ENCODE measurements around the gene NUTM2B. TPM values are rescaled to one million over a fixed set of nuclear protein-coding genes. Genes with fewer than 3 reads are reported as not detected.
"Not testable (repeated sequence)": the region's sequence is repeated elsewhere in the genome, so short reads cannot be mapped to it uniquely, and the experiment has no call there.

The NUTM2B gene
- total RNA-seq, 2 donors from 2014 or later: 0.35 to 0.73 TPM

DNA sequence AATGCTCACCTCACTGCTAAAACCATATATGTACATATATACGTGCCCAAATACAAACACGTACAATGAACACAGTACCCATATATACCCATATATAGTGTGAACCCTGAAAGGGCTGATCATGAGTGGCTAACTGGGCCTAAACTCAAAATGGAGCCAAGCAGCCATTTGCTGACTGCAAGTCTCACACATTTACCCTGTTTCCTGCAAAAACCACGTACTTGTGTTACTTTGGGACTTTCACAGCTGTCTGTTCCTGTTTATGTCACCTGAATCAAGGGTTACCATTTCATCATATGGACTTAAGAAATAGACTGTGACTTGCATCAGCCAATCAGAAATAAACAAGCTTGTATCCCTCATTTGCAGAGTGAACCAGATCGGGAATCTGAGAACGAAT, 5.9 kb upstream of the NUTM2B start:
- WGBS, 2 experiments (ENCODE audit: insufficient coverage in 1 of 2, insufficient read length in 1 of 2): 87% methylated on average over 1 of the region's 5 CpGs; no CpG with 5 or more reads in 1 of the 2 experiments
- not testable (repeated sequence) for H3K27ac Mint-ChIP-seq

DNA sequence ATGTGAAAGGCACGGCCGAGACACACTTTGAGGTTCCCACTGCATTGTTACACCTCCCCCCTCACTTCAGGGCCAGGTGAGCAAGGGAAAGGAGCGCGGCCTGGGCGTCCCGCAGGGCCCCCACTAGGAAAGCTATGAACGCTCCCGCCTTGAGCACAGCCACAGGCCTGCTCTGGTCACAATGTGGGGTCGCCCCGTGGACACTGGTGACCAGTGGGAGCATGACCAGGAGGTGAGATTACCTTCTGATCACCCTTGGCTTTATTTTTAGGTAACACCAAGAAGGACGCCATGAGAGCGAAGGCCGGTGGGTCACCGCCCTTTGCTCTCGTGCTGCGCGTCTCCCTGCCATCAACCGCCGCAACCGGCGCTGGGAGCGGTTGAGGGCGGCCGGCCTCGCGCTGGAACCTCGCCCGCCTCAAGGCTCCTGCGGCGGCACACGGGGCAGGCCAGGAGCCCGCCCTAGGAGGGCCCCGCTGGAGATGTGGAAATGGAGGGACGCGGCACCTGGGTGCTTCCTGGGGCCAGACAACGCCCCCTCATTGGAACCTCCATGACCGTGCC, 2.6 kb upstream of the NUTM2B start:
- H3K9me3 ChIP-seq (ENCODE audit: control insufficient read depth, low read length); H3K36me3 Mint-ChIP-seq (ENCODE audit: low read depth); H3K9ac ChIP-seq (ENCODE audit: extremely low read depth, low read length, poor library complexity, severe bottlenecking); H3K27me3 Mint-ChIP-seq (ENCODE audit: insufficient read depth); H3K4me3 Mint-ChIP-seq; H3K4me3 ChIP-seq (ENCODE audit: low read length); H3K4me1 Mint-ChIP-seq; H3K36me3 ChIP-seq (ENCODE audit: control insufficient read depth, insufficient read depth, low read length); H3K27me3 ChIP-seq (ENCODE audit: control insufficient read depth, insufficient read depth, low read length, poor library complexity, severe bottlenecking); H3K9me3 Mint-ChIP-seq; H3K27ac ChIP-seq (ENCODE audit: low read depth, low read length); H3K27ac Mint-ChIP-seq; H3K4me1 ChIP-seq (ENCODE audit: control insufficient read depth, insufficient read depth, low read length): not testable (repeated sequence)
- 92 to 100% methylated on average over 2 to 21 of the region's 37 CpGs for WGBS, 2 experiments (ENCODE audit: insufficient coverage in 1 of 2, insufficient read length in 1 of 2)
- DNase-seq: peak; percentile 43

More for the DNA sequence above, 5.9 kb upstream of the NUTM2B start:
- not testable (repeated sequence) for H3K27me3 ChIP-seq (ENCODE audit: control insufficient read depth, insufficient read depth, low read length, poor library complexity, severe bottlenecking); H3K4me1 ChIP-seq (ENCODE audit: control insufficient read depth, insufficient read depth, low read length); H3K27me3 Mint-ChIP-seq (ENCODE audit: insufficient read depth); H3K9me3 Mint-ChIP-seq; H3K36me3 ChIP-seq (ENCODE audit: control insufficient read depth, insufficient read depth, low read length); H3K4me3 ChIP-seq (ENCODE audit: low read length); H3K27ac ChIP-seq (ENCODE audit: low read depth, low read length); H3K9ac ChIP-seq (ENCODE audit: extremely low read depth, low read length, poor library complexity, severe bottlenecking); DNase-seq; H3K36me3 Mint-ChIP-seq (ENCODE audit: low read depth); H3K4me1 Mint-ChIP-seq; H3K4me3 Mint-ChIP-seq; H3K9me3 ChIP-seq (ENCODE audit: control insufficient read depth, low read length)

GRCh38 chr10:79707017-79707416, 4.0 kb downstream of the NUTM2B start:
- not testable (repeated sequence) for H3K4me1 ChIP-seq (ENCODE audit: control insufficient read depth, insufficient read depth, low read length); H3K27ac ChIP-seq (ENCODE audit: low read depth, low read length); H3K4me3 ChIP-seq (ENCODE audit: low read length); H3K27me3 ChIP-seq (ENCODE audit: control insufficient read depth, insufficient read depth, low read length, poor library complexity, severe bottlenecking); H3K9me3 ChIP-seq (ENCODE audit: control insufficient read depth, low read length); H3K36me3 Mint-ChIP-seq (ENCODE audit: low read depth); H3K9ac ChIP-seq (ENCODE audit: extremely low read depth, low read length, poor library complexity, severe bottlenecking); H3K27me3 Mint-ChIP-seq (ENCODE audit: insufficient read depth); H3K4me1 Mint-ChIP-seq; DNase-seq; H3K36me3 ChIP-seq (ENCODE audit: control insufficient read depth, insufficient read depth, low read length); H3K4me3 Mint-ChIP-seq; H3K27ac Mint-ChIP-seq; H3K9me3 Mint-ChIP-seq
- 93% methylated on average over 4 of the region's 8 CpGs; no CpG with 5 or more reads in 1 of the 2 experiments for WGBS, 2 experiments (ENCODE audit: insufficient coverage in 1 of 2, insufficient read length in 1 of 2)

- H3K9ac ChIP-seq (ENCODE audit: extremely low read depth, low read length, poor library complexity, severe bottlenecking); H3K9me3 Mint-ChIP-seq; H3K36me3 ChIP-seq (ENCODE audit: control insufficient read depth, insufficient read depth, low read length); H3K27me3 ChIP-seq (ENCODE audit: control insufficient read depth, insufficient read depth, low read length, poor library complexity, severe bottlenecking); H3K9me3 ChIP-seq (ENCODE audit: control insufficient read depth, low read length); H3K4me3 ChIP-seq (ENCODE audit: low read length); H3K4me1 Mint-ChIP-seq; H3K27ac ChIP-seq (ENCODE audit: low read depth, low read length); H3K36me3 Mint-ChIP-seq (ENCODE audit: low read depth); H3K4me1 ChIP-seq (ENCODE audit: control insufficient read depth, insufficient read depth, low read length); H3K4me3 Mint-ChIP-seq; H3K27ac Mint-ChIP-seq; H3K27me3 Mint-ChIP-seq (ENCODE audit: insufficient read depth); DNase-seq: not testable (repeated sequence)
- no CpG with 5 or more reads among the region's 3 CpGs for WGBS, 2 experiments (ENCODE audit: insufficient coverage in 1 of 2, insufficient read length in 1 of 2)
Measured at GRCh38 chr10:79714976-79715375, 11.9 kb downstream of the NUTM2B start.

GRCh38 chr10:79716917-79717579, 14.0 kb downstream of the NUTM2B start:
- not testable (repeated sequence) for H3K27ac ChIP-seq (ENCODE audit: low read depth, low read length); H3K36me3 Mint-ChIP-seq (ENCODE audit: low read depth); H3K9me3 ChIP-seq (ENCODE audit: control insufficient read depth, low read length); H3K4me3 ChIP-seq (ENCODE audit: low read length); H3K9me3 Mint-ChIP-seq; H3K9ac ChIP-seq (ENCODE audit: extremely low read depth, low read length, poor library complexity, severe bottlenecking); H3K4me1 Mint-ChIP-seq; H3K36me3 ChIP-seq (ENCODE audit: control insufficient read depth, insufficient read depth, low read length); H3K4me3 Mint-ChIP-seq; H3K27me3 ChIP-seq (ENCODE audit: control insufficient read depth, insufficient read depth, low read length, poor library complexity, severe bottlenecking); H3K4me1 ChIP-seq (ENCODE audit: control insufficient read depth, insufficient read depth, low read length); DNase-seq; H3K27me3 Mint-ChIP-seq (ENCODE audit: insufficient read depth)
- WGBS, 2 experiments (ENCODE audit: insufficient coverage in 1 of 2, insufficient read length in 1 of 2): no CpG with 5 or more reads among the region's 4 CpGs
- H3K27ac Mint-ChIP-seq: peak overlapping the region; percentile 58

DNA sequence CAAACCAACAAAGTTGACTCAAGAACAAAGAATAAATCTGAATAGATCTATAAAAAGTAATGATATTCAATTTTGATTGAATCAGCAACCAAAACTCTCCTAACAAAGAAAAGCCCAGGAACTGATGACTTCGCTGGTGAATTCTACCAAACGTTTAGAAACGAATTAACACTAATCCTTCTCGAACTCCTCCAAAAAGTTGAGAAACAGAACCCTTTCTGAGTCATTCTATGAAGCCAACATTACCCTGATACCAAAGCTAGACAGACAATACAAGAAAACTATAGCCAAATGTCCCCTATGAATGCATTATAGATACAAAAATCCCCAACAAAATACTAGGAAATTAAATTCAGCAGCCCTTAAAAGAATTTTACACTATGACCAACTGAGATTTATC, 17.0 kb downstream of the NUTM2B start:
- not testable (repeated sequence) for H3K27me3 ChIP-seq (ENCODE audit: control insufficient read depth, insufficient read depth, low read length, poor library complexity, severe bottlenecking); H3K9me3 Mint-ChIP-seq; H3K27ac Mint-ChIP-seq; H3K4me3 ChIP-seq (ENCODE audit: low read length); H3K27ac ChIP-seq (ENCODE audit: low read depth, low read length); H3K4me1 ChIP-seq (ENCODE audit: control insufficient read depth, insufficient read depth, low read length); H3K9ac ChIP-seq (ENCODE audit: extremely low read depth, low read length, poor library complexity, severe bottlenecking); DNase-seq; H3K9me3 ChIP-seq (ENCODE audit: control insufficient read depth, low read length); H3K4me3 Mint-ChIP-seq; H3K27me3 Mint-ChIP-seq (ENCODE audit: insufficient read depth); H3K4me1 Mint-ChIP-seq; H3K36me3 ChIP-seq (ENCODE audit: control insufficient read depth, insufficient read depth, low read length)
- H3K36me3 Mint-ChIP-seq (ENCODE audit: low read depth): peaks cover 17% of the 10 kb centered on the region
- no CpG with 5 or more reads among the region's 4 CpGs for WGBS, 2 experiments (ENCODE audit: insufficient coverage in 1 of 2, insufficient read length in 1 of 2)

GRCh38 chr10:79726620-79727019, 23.6 kb downstream of the NUTM2B start:
- H3K36me3 ChIP-seq (ENCODE audit: control insufficient read depth, insufficient read depth, low read length); H3K9me3 Mint-ChIP-seq; H3K27ac Mint-ChIP-seq; H3K4me3 Mint-ChIP-seq; H3K4me3 ChIP-seq (ENCODE audit: low read length); H3K4me1 Mint-ChIP-seq; H3K27me3 ChIP-seq (ENCODE audit: control insufficient read depth, insufficient read depth, low read length, poor library complexity, severe bottlenecking); H3K9me3 ChIP-seq (ENCODE audit: control insufficient read depth, low read length); H3K9ac ChIP-seq (ENCODE audit: extremely low read depth, low read length, poor library complexity, severe bottlenecking); H3K4me1 ChIP-seq (ENCODE audit: control insufficient read depth, insufficient read depth, low read length); H3K27ac ChIP-seq (ENCODE audit: low read depth, low read length); H3K27me3 Mint-ChIP-seq (ENCODE audit: insufficient read depth); DNase-seq: not testable (repeated sequence)
- H3K36me3 Mint-ChIP-seq (ENCODE audit: low read depth): peaks cover 11% of the 10 kb centered on the region
- 79% methylated on average over 1 of the region's 1 CpG; no CpG with 5 or more reads in 1 of the 2 experiments for WGBS, 2 experiments (ENCODE audit: insufficient coverage in 1 of 2, insufficient read length in 1 of 2)

All from endodermal cell (in vitro differentiated cells).